GM21423 (cell line): ENCODE measurements around the gene CFAP58.

Source experiments
- ATAC-seq: cut with Tn5 transposase; IDR thresholded peaks from one replicate; pipeline ENCODE4 v1.9.1; 2021; ENCODE audit warnings: mild to moderate bottlenecking, moderate library complexity; ENCODE audit not compliant: unreplicated experiment

CFAP58 gene

DNA sequence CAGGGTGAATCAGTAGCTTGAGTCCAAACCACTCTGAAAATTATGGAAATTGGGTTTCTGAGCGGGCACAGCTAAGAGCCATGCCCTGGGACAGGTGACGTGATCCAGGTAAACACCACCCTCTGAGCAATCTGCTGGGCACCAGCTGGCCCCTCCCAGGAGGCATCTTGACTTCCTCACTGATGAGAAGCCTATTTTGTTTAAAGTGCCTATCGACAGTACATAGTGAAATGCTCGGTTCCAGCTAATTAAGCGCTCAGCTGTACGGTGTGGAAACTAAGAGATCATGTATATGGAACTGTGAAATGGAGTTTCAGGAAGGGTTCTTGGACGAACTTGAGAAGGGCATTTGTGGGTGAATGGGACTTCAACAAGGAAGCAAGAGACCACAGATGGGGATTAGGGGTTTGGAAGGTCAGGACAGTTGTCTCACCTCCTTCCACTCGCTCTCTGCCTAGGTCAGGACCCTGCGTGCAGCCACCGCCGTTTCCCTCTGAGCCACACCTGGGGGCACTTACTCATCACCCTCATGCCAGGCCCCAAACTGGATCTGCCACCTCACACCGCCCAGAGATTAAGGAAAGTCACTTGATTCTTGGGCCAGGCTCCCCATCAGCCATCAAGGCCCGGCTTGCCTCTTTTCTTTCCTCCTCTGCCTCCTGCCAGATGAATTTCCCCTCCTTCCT, 18.5 kb upstream of the CFAP58 start:
- ATAC-seq, result no peak

DNA sequence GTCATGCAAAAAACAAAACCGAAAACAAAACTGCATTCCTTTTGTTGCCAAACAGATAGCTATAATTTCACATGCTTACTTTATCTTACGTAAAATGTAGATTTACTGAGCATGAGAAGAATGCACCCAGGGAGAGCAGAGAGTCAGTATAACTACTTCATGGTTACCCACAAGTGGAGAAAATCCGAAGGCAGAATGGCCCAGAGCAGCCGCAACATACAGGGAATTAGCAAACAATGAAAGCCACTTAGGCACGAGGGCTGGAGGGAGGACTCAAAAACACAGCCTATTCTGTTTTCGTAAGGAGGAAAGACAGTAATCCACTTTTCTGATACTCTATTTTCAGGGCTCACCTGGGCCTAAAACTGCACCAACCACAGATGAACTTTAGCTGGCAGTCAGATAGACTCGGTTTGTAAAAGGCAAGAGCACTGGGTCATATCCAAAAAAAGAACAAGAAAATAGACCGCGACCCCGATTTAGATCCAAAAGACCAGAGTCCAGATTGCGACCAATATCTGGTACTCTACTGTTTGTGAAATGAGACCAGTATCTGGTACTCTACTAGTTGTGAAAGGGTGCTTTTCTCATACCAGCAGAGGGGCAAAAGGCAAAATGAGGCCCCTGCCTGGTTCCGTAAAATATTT, 16.7 kb upstream of the CFAP58 start:
- ATAC-seq, result peak; percentile 9

DNA sequence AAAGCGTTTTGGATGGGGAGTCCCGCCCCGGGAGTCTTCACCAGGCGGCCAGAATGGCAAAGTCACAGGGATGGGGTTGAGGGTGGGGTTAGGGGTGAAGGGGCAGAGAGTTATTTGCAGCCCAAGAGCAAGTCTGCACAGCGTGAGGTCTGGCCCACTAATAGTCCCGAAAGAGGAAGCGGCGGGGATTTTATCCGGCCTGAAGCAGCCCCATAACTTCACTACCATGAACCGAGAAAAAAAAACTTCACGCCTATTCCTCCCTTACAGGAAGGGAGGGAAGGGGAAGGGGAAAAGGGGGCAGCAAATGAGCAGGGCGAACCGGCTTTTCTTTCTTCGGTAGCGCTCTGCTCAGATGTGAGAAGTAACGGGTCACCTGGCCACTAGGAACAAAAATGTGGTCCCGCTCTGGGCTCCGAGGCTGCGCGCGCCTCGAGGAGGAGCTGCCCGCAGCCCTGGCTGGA, 16.1 kb upstream of the CFAP58 start:
- peak; percentile 45 for ATAC-seq

DNA sequence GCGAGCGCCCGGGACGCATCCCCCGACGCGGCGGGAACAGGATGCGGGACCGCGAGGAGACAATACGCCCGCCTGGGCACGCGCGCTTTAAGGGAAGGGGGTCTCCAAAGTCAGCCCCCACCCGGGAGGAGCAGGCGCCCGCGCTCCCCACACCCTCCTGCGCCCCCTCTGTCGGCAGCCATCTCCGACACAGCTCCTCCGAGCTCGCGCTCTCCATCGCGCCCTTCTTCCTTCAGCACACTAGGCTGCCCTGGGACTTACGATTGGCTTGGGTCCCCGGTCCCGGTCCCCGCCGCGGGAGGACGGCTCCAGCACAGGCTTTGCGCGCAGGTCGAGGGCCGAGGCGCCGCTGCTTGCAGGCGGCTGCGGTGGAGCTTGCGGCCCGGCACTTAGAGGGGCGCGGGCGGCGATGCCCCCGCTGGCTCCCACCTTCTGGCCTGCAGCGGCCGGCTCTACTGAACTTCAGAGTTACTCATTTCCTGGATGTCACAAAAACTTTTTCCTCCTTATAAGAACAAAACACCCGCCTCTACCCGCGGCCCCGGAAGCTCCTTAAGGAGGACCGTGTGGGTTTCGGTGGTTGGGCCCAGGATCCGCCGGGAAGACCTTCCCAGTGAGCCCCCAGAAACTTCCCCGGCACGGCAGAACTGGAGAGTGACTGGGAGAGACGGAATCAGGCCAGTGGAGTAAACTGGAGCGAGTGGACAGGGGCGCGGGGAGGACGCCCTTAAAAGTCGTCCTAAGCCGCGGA, 15.5 kb upstream of the CFAP58 start, which contains the start of gene ITPRIP:
Gene ITPRIP, minus strand, starts transcription at position 481 of the 751 bp plus-strand sequence. CDS start 22,414 bp downstream, outside the sequence.
- ATAC-seq, result peak; percentile 73

DNA sequence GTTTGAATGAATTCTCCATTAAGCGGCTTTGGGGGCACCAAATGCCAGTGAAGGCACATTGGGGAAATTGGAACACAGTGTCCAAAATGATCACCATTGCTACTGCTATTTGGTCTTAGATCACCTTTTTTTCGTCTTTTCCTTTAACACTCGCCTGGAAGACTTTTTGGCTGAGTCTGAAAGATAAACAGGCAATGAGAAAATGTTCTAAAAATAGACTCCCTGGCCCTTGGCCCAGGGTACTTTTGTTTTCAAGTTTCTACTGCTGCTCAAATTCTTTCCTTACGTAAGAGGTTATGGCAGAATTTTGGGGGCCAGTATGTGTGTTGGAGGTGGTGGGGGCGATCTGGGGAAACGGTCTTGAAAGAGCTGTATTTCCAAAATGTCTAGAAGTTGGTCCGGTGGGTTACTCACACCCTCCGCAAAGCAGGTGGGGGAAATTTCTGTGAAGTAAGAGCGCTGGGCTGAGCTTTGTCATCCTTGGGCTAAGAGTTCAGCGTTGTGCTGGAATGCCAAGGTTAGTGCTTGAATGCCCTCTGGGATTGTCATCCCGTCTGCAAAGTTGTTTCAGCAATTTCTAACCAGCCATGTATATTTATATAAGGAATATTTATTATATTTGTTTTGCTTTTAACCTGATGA, 14.0 kb upstream of the CFAP58 start:
- ATAC-seq, result no peak

DNA sequence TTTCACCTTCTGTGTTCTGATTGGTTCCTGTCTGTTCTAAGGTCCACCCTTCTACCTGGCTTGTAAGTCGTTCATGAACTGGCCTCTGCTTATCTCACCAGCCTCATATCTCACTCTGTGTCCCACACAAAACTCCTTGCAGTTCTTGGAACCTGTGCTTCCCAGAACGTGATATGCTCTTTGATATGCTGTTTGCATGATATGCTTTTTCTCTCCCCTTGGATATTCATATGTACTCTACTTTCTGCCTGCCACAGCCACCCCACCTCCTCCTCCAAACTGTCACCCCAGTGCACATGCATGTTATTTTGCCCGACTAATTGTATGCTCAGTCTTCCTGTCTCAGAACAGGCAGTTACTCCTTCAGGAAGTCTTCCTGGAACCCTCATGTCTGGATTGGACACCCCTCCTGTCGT, 13.5 kb upstream of the CFAP58 start:
- no peak for ATAC-seq

DNA sequence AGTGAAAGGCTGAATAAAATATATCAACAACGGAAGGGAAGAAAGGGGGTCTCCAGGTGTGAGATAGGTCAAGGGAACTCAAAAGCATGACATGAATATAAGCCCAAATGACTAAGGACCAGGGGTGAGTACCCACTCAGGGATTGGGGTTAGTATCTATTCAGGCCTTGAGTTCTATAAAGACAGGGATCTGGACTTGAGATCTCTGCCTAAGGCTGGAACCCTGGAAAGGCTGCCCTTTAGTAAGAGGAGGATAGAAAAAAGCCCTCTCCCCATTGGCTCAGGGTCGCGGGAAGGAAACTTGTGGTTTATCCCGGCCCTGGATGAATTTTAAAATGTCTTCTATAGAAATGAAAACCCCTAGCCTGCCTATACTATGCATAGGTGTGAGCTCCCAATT, 13.0 kb upstream of the CFAP58 start:
- ATAC-seq, result no peak

DNA sequence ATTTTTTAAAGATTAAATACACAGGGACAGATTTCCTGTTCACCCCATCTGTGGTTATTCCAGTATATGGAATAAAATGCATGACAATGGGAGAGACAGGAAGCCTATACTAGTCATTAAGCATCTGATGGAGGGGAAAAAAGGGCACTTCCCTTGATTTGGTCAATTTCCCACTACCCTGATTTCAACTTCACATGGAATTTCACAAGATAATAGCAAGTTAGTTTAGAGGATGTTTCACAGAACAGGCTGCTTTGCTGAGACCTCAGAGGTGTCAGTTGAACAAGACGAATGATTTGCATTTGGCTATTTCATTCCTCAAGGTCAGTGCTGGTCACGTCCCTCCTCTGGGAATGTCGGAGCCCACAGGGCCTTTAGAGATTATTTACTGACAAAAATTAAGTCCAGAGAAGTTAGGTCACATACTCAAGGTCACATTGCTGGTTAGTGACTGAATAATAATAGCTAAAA, 10.7 kb upstream of the CFAP58 start:
- no peak for ATAC-seq

DNA sequence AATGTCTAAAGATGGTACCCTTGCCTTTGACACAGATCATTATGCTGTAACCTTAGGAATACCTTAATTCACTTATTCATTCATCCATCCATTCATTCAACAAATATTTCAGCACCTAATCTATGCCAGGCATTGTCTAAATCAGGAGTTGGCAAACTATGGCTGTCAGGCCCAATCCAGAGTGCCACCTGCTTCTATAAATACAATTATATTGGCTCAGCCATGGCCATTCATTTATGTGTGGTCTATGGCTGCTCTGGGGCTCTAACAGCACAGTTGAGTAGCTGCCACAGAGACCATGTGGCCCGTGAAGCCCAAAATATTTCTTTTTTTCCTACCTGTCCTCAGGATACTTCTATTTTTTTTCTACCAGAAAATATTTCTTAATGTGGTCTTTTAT, 9.4 kb upstream of the CFAP58 start:
- ATAC-seq, result no peak

DNA sequence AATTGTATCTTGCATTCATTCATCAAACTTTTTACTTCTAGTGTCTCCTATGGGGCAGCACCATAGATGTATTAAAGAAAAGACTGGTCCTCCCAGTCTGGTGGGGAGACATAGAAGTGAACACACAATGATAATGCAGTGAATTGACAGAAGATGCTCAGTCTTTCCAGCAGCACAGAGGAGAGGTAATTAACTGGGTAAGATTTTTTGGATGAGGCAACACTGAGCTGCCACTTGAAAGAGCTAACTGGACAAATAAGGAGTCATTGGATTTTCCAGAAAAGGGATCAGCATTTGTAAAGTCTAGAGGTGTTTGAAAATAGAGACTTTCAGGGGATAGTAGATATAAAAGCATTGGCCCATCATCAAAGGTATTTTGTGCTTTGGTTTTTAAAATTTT, 8.1 kb upstream of the CFAP58 start:
- ATAC-seq, result no peak

DNA sequence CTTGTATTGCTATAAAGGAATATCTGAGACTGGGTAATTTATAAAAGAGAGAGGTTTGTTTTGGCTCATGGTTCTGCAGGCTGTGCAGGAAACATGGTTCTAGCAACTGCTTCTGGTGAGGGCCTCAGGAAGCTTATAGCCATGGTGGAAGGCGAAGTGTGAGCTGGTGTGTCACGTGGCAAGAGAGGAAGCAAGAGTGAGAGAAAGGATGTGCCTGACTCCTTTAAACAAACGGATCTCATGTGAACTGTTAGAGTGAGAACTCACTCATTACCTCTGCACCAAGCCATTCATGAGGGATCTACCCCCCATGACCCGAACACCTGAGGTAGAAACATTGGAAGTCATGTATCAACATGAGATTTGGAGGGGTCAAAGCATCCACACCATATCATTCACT, 7.7 kb upstream of the CFAP58 start:
- ATAC-seq, result no peak

DNA sequence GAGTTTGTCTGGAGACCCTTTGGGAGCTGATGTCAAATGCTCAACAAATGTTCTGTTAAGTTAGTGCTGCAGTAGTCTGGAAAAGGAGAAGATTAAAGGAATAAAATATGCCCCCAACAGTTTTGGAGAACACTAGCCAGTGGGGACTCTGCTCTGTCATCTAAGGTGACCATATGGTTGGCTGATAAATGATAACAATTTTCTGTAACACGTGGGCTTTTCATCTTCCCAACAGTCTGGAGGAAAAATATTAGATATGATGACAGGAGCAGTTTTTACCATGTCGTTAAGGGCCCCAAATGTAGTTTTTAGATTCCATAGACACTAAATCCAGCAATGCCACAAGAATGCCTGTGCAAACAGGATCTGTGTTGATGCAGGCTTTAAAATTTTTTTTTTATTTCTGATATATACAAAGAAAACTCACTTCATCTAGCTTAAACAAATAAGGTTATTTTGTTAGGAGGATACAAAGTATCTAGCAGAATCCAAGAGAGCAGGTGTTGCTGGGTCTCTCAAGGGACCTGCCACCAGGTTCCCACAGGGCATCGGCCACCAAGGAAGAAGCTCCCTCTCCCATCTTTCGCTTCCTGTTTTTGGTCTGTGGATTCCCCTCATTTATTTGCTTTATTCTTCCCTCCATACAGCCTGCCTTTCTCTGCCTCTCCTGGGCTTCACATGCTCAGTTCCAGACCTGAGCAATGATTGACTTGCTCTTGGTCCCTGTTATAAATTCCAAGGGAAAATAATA, 6.2 kb upstream of the CFAP58 start:
- ATAC-seq, result no peak

DNA sequence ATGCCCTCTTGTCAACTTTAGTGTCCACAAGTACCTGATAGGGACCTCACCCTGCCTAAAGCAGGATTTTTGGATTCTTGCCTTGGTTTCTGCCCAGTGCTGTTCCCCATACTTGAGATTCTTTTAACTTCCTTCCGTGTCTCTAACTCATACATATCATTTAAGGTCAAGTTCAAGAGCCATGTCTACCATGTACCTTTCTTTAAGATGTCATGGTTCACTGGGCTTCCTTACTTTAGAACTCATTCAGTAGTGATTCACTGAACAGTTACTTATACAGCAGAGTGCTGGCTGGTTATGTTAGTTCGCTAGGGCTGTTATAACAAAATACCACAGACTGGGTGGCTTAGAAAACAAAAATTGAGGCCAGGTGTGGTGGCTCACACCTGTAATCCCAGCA, 5.0 kb upstream of the CFAP58 start:
- ATAC-seq, result no peak

DNA sequence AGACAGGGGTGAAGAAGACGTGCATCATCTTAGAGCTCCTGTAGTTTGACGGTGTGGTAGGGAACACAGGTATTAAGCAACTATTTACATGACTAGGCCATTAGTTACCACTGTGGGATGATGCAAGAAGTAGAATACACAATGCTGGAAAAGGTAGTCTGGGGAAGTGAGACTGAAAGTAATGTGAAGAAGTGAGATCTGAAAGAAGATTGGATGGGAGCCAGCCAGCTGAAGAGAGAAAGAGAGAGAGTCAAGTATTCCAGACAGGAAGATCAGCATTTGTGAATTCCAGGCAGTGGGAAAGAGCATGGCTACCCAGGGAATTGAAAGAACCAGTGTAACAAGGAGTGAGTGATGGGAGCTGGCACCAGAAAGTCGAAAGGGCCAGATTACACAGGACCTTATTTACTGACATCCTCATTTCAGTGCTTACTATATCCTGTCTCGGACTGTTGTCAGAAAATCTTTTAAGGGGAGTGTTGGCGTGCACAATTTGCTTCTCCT, 4.0 kb upstream of the CFAP58 start:
- ATAC-seq, result peak; percentile 51

DNA sequence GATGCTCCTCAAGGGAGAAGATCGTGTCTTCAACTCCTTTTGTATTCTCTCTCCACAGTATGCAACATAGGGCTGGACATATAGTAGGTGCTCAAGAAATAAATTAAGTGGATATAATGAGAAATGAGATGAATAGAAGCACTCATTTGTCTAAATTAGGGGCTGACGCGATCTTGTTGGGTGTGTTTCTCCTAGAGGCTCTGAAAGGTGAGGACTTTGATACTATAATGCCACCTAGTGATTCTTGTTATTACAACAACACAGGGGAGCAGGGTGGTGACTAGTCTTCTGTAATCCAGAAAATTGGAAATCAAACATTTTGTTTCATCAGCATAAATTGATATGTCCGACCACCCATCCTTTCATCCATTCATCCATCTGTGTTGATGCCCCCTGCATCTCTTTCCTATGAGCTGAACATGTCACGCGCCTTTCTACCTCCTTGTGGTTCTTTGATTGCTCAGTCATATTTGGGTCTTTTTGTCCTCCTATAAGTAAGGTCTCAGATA, 3.5 kb upstream of the CFAP58 start:
- ATAC-seq, result peak; percentile 32

DNA sequence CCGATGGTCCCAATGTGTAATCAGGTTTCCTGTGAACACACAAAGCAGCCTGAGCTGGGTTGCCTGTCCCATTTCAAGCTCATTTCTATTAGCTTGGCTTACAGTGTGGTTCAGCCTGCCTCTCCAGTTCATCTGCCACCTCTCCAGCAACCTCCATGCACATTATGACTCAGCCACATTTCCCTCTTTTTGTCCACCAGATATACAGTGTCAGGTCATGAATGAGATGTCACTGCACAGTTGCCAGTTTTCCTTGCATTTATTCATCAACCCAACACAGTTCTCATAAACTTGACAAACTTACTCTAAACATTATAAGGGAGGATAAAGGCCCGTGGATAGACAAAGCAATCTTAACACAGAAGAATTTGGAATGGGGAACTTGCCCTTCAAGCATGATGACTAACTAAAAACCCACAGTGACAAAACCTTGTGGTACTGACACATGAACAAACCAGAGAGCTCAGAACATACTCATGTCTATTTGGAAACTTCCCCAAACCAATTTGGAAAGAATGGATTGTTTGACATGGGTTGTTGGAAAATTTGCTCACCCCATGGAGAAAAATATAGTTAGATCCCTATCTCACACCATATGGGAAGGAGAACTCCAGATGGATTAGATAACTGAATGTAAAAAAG, 2.5 kb upstream of the CFAP58 start:
- peak; percentile 19 for ATAC-seq

DNA sequence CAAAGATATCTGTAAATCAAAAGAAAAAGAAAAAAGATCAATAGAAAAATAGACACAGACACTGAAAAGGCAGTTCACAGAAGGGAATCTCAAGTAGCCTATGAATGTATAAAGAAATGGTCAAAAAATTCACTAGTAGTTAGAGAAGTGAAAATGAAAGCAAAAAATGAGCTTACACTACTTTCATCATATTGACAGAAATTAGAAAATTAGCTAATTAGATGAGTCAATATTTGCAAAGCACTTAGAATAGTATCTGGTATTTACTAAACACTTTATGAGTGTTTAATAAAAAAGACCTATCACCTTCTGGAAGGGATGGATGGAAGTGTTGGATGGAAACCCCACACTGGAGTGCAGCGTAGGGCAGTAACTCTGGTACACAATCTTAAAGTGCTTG, 1.7 kb upstream of the CFAP58 start:
- ATAC-seq, result peak; percentile 18

DNA sequence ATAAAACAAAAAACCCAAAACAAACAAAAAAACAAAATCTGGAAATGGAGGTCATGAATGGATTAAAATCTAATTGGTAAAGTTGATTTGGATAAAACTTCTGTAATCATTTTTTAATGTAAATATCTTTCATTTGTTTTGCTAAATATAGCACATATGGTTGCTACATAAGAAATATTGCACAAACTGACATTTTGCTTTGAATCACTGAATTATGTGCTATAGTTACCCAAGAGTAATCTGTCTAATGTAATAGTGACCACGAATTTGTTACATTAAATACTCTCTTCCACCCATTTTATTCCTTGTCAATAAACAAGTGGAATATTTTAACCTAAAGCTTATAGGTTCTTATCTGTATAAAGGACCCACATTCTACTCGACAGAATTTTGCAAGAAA, 6.2 kb downstream of the CFAP58 start:
- ATAC-seq, result no peak

DNA sequence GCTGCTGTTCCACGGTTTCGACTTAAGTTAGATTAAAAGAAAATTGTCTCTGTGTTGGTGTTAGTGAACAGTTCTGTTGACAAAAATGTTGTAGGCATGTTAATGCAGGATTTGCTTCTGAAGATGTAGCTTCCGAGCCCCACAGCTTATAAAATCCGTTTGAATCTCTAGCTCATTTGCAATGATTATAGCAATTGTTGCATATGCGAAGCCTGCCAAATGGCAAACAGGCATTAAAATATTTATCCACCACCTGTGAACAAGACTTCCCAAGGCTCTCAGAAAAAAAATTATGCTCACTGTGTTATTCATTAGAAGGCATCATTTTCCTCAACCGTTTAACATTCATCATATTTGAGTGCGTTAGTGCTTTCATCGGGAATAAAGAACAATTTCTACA, 14.3 kb downstream of the CFAP58 start:
- no peak for ATAC-seq

DNA sequence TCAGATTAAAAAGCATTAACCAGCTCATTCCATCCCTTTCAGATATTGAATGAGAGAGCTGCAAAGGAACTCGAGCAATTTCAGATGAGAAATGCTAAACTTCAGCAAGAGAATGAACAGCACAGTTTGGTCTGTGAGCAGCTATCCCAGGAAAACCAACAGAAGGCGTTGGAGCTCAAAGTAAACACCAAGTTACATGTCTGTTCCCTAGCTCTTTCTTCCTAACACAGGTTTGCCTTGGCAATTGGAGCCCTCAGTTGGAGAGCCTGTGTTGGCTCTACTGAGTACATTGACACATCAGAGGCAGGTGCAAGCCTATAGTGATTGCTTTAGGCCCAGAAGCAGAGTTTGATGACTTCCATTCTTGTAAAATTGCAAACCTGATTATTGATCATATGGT, 14.7 kb downstream of the CFAP58 start:
- no peak for ATAC-seq
